GM12865 (cell line): Measurements from ENCODE around the gene USP35.

Experiments used
- DNase-seq: peaks from one replicate; pipeline ENCODE4 v3.0.0; 2010; ENCODE audit warnings: low read depth
- H3K4me3 ChIP-seq: 2 replicates; pipeline ENCODE4 v1.5.1; 2011; ENCODE audit warnings: mild to moderate bottlenecking, low read depth, low read length, control low read depth
- CTCF ChIP-seq: IDR thresholded peaks from 2 replicates; pipeline ENCODE4 v1.5.1; 2011; ENCODE audit warnings: low read length, control low read depth, low read depth, inconsistent platforms; ENCODE audit not compliant: insufficient read depth; ENCODE audit errors: missing control alignments

The USP35 gene

DNA sequence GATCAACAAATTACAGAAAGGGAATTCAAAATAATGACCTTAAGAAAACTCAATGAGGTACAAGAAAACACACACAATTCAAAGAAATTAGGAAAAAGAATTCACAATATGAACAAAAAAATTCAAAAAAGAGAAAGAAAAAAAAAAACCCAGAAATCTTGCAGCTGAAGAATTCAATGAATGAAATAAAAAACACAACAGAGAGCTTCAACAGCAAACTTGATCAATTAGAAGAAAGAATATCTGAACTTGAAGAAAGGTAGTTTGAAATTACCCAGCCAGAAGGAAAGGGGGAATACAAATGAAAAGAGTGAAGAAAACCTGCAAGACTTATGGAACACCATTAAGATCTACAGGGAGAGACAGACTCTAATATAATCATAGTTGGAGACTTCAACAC is 52.8 kb downstream of the USP35 start:
- no peak for TF ChIP-seq CTCF
- no peak for DNase-seq
- no peak overlapping the region for H3K4me3 ChIP-seq

DNA sequence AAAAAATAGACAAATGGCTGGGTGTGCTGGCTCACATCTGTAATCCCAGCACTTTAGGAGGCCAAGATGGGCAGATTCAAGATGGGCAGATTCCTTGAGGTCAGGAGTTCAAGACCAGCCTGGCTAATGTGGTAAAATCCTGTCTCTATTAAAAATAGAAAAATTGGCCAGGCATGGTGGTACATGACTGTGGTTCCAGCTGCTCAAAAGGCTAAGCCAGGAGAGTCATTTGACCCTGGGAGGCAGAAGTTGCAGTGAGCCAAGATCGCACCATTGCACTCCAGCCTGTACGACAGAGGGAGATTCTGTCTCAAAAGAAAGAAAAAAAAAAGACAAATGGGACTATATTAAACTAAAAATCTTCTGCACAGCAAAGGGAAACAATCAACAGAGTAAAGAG is 55.4 kb downstream of the USP35 start:
- DNase-seq = no peak
- H3K4me3 ChIP-seq = no peak overlapping the region
- TF ChIP-seq CTCF = no peak

DNA sequence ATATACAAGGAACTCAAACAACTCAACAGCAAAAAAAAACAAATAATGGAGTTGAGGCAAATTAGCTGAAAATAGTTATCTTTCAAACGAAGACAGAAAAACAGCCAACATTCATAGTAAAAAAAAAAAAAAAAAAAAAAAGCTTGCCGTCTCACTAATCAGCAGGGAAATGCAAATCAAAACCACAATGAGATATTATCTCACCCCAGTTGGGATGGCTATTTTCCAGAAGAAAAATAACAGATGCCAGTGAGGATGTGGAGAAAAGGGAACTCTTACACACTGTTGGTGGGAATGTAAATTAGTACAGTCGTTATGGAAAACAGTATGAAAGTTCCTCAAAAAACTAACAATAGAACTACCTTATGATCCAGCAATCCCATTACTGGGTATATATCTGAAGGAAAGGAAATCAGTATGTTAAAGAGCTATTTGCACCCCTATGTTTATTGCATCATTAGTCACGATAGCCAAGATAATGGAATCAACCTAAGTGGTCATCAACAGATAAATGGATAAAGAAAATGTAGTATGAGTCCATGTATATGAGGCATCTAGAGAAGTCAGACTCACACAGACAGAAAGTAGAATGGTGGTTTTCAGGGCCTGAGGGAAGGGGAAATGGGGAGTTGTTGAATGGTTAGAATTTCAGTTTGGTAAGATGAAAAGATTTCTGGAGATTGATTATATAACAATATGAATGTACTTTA is 56.0 kb downstream of the USP35 start:
- DNase-seq = no peak
- H3K4me3 ChIP-seq = no peak overlapping the region
- TF ChIP-seq CTCF = no peak

DNA sequence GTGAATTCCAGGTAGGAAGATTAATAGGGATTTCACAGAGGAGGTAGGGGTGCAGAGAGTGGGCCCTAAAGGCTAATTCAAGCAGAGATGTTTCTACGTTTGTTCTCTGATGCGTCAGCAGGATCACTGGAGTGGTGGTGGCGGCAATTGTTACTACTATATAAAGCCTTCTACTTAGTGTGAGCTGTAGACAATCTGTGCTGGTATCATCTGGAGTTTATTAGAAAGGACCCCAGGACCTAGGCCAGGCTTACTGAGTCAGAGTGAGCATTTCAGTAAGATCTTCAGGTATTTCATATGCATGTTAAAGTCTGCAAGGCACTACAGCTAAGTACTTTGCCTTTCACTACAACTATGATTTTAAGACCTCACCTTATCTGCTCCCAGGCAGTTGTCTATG is 59.5 kb downstream of the USP35 start:
- DNase-seq = no peak
- H3K4me3 ChIP-seq = no peak overlapping the region
- TF ChIP-seq CTCF = no peak

GRCh38 chr11:78248903-78249302 is 60.2 kb downstream of the USP35 start:
- no peak overlapping the region for H3K4me3 ChIP-seq
- no peak for TF ChIP-seq CTCF
- DNase-seq = no peak

GRCh38 chr11:78250099-78250498 is 61.4 kb downstream of the USP35 start:
- no peak for TF ChIP-seq CTCF
- DNase-seq = no peak
- no peak overlapping the region for H3K4me3 ChIP-seq
